Gastroesophageal sphincter (tissue), 3 donors: ENCODE data around the gene SINHCAF.

Source experiments
- EP300 ChIP-seq: sonication (generic); formaldehyde crosslinking; IDR thresholded peaks from one replicate; pipeline ENCODE4 v1.6.1; 2017; ENCODE audit warnings: antibody characterized with exemption, mild to moderate bottlenecking
- POLR2A ChIP-seq, 2 donors: fragments of 450-650 bp; IDR thresholded peaks; one replicate each; pipeline ENCODE4 v1.6.1; 2017; ENCODE audit warnings: antibody characterized with exemption in 2 of 2, mild to moderate bottlenecking in 2 of 2, moderate library complexity in 1 of 2
- POLR2AphosphoS5 ChIP-seq: sonication (generic); formaldehyde crosslinking; IDR thresholded peaks from one replicate; pipeline ENCODE4 v1.6.1; 2017; ENCODE audit warnings: antibody characterized with exemption
- TF ChIP-seq, protein P1 (sequence below), 4 experiments: fragments of 200-600 bp in 2 of 4; fragments of 450-650 bp in 2 of 4; sonication (generic) in 1 of 4; IDR thresholded peaks; one replicate each; pipeline ENCODE4 v1.5.1; 2017 to 2019; ENCODE audit warnings: antibody characterized with exemption in 4 of 4, mild to moderate bottlenecking in 2 of 4, moderate library complexity in 2 of 4

DNA sequence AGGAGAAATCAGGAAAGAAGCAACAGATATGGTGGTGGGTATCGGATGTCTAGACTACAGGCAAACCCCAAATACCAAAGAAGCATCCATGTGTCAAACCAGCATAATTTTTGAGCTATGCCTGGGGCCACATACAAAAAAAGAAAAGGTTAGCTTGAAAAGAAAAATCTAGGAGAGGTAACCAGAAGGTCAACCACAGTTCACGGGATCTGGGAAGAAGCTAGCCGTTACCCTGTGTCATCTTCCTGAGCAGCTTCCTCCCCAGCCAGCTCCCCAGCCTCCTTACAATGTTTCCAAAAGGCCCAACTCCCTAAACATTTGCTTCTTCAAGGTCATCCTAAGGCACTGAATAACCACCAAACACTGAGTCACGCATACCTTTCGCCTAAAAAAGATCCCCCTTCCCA, 3.1 kb downstream of the SINHCAF start:
- TF ChIP-seq POLR2A (IDR thresholded peaks at IDR 0.05) (no peak), EP300 (no peak), POLR2AphosphoS5 (no peak)
- TF ChIP-seq, protein P1, sequence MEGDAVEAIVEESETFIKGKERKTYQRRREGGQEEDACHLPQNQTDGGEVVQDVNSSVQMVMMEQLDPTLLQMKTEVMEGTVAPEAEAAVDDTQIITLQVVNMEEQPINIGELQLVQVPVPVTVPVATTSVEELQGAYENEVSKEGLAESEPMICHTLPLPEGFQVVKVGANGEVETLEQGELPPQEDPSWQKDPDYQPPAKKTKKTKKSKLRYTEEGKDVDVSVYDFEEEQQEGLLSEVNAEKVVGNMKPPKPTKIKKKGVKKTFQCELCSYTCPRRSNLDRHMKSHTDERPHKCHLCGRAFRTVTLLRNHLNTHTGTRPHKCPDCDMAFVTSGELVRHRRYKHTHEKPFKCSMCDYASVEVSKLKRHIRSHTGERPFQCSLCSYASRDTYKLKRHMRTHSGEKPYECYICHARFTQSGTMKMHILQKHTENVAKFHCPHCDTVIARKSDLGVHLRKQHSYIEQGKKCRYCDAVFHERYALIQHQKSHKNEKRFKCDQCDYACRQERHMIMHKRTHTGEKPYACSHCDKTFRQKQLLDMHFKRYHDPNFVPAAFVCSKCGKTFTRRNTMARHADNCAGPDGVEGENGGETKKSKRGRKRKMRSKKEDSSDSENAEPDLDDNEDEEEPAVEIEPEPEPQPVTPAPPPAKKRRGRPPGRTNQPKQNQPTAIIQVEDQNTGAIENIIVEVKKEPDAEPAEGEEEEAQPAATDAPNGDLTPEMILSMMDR (IDR thresholded peaks at IDR 0.05): no peak
